Activated T-cell treated with anti-CD3 and anti-CD28 coated beads for 1 hour (primary cell): ENCODE measurements around the gene FMN1.
"Not testable (repeated sequence)": the region's sequence is repeated elsewhere in the genome, so short reads cannot be mapped to it uniquely, and the experiment has no call there.

ENCODE experiments used
- DNase-seq: peaks from one replicate; pipeline ENCODE4 v3.0.0-alpha.2; 2020; ENCODE audit warnings: low read depth

Gene FMN1

GRCh38 chr15:32853592-32853991 is 340.9 kb downstream of the FMN1 start:
- DNase-seq = no peak

GRCh38 chr15:32852771-32853170 is 341.7 kb downstream of the FMN1 start:
- no peak for DNase-seq

GRCh38 chr15:32852017-32852416 is 342.5 kb downstream of the FMN1 start:
- DNase-seq = no peak

GRCh38 chr15:32851572-32851971 is 342.9 kb downstream of the FMN1 start:
- DNase-seq = no peak

GRCh38 chr15:32849769-32850668 is 344.5 kb downstream of the FMN1 start:
- no peak for DNase-seq

- DNase-seq = not testable (repeated sequence)
These were observed 347.8 kb downstream of the FMN1 start for GRCh38 chr15:32846671-32847070.

GRCh38 chr15:32844118-32844711 is 350.3 kb downstream of the FMN1 start:
- DNase-seq = no peak

GRCh38 chr15:32843219-32843815 is 351.2 kb downstream of the FMN1 start:
- no peak for DNase-seq

GRCh38 chr15:32842081-32842480 is 352.4 kb downstream of the FMN1 start:
- no peak for DNase-seq

- no peak for DNase-seq
These were observed 353.8 kb downstream of the FMN1 start for GRCh38 chr15:32840507-32841245.

- DNase-seq = no peak
These were observed 355.7 kb downstream of the FMN1 start for GRCh38 chr15:32838820-32839219.

GRCh38 chr15:32838338-32838737 is 356.2 kb downstream of the FMN1 start:
- DNase-seq = no peak

- no peak for DNase-seq
These were observed 356.6 kb downstream of the FMN1 start for GRCh38 chr15:32837935-32838334.

GRCh38 chr15:32834156-32834555 is 360.4 kb downstream of the FMN1 start:
- DNase-seq = no peak

GRCh38 chr15:32833379-32833821 is 361.1 kb downstream of the FMN1 start:
- no peak for DNase-seq

- DNase-seq = no peak
These were observed 363.0 kb downstream of the FMN1 start for GRCh38 chr15:32831485-32831884.

GRCh38 chr15:32830241-32830640 is 364.3 kb downstream of the FMN1 start:
- no peak for DNase-seq

- DNase-seq = no peak
These were observed 365.1 kb downstream of the FMN1 start for GRCh38 chr15:32829436-32829835.

GRCh38 chr15:32828507-32829186 is 365.9 kb downstream of the FMN1 start:
- no peak for DNase-seq

- DNase-seq = no peak
These were observed 367.8 kb downstream of the FMN1 start for GRCh38 chr15:32826685-32827084.

GRCh38 chr15:32825219-32825618 is 369.3 kb downstream of the FMN1 start:
- DNase-seq = no peak

- DNase-seq = no peak
These were observed 369.7 kb downstream of the FMN1 start for GRCh38 chr15:32824777-32825176.
